RPMI7951 (cell line): ENCODE results near the gene MAN2A2. TPM values are rescaled to one million over a fixed set of nuclear protein-coding genes. Genes with fewer than 3 reads are reported as not detected.
A peak's percentile ranks its signal among the peaks of the same experiment; 100 is the strongest.
"Not testable (repeated sequence)": the region's sequence is repeated elsewhere in the genome, so short reads cannot be mapped to it uniquely, and the experiment has no call there.

Experiments
- DNase-seq: peaks from one replicate; pipeline ENCODE4 v3.0.0-alpha.2; 2012; ENCODE audit warnings: low read depth
- total RNA-seq: library from RNA; depleted of rRNA; stranded (reverse); fragments of >200 nt; shearing (Covaris generic); gene quantifications from 2 replicates; pipeline ENCODE4 v1.2.3, GENCODE V29; 2014

MAN2A2 gene
- total RNA-seq, 1 experiment from 2014 or later = 6.5 TPM

GRCh38 chr15:90871139-90871715 is 31.9 kb upstream of the MAN2A2 start:
- peak; percentile 33 for DNase-seq

DNA sequence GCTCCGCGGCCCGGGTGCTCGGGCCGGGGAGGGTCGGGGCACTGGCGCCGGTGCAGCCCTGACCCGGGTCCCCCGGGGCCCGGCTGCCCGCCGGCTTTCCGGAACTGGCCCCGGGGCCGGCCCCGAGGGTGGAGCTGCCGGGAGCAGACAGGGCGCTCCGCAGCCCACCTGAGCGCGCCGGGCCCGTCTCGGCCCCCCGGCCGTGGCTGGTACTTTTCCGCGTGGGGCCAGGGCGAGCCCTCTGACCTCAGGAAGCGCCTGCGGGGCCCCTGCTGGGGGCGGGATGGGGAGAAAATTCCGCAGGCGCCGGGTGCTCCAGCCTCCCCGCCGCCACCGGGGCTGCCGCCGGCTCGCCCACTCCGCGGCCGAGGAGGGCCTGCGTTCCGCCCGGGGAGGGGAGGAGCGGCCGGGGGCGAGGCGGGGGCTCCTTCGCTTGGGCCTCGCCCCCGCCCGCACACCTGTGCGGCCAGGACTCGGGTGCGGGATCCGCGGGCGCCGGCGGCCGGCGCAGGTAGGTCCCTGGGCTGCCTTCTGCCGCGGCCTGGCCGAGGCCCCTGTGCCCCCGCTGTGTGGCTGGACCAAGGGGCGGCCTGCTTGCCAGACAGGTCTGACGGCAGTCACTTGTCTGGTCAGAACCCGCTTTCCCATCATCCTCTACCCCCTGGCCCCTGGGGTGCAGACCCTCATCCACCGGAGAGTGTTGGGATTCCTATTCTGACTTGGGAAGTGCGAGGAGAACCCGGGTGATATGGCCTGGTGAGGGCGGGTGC is 31.2 kb upstream of the MAN2A2 start:
- peak; percentile 23 for DNase-seq

DNA sequence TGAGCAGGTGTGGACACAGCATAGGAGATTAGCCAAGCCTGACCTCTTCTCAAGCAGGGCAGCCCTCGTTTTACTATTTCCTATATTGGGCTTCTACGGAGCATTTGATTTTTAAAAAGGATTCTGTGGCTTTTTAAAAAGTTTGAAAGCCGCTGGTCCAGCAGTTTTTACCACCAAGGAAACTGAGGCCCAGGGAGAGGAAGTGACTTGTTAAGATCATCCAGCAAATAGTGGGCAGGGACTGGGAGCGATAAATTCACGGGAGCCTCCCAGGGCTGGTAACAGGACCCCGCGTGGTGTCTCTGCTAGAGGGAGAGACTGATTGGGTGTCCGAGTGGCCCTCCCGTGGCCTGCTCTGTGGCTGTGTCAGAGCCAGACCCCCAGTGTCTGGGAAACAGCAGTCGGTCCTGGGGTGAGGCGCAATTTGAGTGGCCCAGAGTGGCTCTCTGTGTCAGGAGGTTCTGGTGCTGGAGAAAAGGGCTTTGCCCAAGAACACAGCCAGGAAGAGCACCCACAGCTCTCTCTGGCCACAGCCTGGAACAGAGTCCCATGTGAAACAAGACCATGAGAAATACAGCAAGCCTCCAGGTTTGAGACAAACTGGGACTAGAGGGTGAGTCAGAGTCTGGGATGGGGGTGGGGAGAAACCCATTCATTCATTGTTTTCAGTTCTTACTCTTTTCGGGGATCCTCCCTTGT is 30.5 kb upstream of the MAN2A2 start:
- DNase-seq = peak; percentile 83

DNA sequence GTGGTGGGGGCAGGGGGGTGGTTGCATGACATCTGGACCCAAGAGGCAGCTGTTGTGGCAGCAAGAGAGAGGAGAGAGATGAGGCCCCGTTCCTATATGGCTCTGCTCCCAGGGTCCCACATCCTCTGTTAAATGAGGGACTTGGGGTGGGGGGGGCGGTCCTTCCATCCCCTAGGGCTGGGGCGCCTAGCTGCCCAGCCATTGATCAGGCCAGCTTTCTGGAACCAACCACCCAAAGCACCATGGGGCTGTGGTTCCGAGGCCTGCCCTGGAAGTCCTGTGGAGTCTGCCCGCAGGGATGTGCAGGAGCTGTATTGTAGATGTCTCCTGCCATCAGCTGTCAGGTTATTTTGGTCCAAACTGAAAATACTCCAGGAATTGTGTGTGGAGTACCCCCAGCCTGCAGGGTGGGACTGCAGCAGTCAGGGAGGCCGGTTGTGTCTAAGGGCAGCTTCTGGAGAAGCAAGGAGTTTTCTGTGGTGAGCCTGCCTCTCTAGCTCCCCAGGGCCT is 29.6 kb upstream of the MAN2A2 start:
- no peak for DNase-seq

DNA sequence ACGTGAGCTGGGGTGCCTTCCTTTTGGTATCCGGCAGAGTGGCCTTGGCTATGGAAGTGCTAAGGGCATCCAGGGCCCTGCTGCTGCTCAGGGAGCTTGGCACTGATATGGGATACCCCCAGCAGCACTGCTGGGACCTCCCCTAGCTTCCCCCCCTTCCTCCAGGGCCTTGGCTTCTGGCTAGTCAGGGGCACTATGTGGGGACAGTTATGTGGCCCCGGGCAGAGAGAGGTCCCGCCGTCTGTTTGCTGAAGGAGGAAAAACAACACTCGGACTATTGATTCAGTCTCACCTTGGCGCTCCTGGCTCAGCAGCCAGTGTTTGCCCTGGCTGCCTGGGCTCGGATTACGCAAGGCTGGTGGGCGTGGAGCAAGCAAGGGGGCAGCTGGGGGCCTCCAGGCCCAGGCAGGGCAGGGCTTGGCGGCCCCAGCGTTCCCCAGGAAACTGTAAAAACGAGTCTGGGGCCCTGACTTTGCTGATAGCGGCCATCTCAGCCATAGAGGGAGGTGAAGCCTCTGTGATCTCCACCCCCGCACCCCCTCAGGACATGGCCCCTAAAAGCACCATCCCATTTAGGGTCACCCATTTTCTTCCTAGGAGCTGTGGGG is 29.0 kb upstream of the MAN2A2 start:
- no peak for DNase-seq

DNA sequence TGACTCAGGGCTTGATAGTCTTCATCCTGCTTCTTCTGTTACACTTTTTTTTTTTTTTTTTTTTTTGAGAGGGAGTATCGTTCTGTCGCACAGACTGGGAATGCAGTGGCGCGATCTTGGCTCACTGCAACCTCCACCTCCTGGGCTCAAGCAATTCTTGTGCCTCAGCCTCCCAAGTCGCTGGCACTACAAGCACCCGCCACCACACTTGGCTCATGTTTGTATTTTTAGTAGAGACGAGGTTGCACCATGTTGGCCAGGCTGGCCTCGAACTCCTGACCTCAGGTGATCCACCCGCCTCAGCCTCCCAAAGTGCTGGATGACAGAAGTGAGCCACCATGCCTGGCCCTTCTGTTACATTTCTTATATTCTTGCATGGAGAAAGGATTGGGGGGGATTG is 28.1 kb upstream of the MAN2A2 start:
- not testable (repeated sequence) for DNase-seq

GRCh38 chr15:90875549-90875981 is 27.5 kb upstream of the MAN2A2 start:
- no peak for DNase-seq

DNA sequence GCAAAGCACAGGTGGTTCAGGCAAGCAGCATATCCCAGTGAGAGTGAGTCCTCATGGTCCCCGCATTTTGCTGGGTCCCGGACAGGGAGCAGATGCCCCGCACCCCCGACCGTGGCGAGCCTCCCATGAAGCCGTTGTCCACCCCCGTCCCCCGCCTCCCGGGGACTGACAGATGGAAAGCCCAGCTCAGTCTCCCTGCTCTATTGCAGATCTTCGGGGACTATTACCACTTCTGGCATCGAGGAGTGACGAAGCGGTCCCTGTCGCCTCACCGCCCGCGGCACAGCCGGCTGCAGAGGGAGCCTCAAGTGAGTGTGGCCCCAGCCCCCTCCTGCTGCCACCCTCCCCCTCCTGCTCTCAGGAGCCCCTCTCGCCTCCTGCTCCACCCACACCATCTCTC is 27.1 kb upstream of the MAN2A2 start:
- no peak for DNase-seq

GRCh38 chr15:90876512-90877170 is 26.5 kb upstream of the MAN2A2 start:
- no peak for DNase-seq

DNA sequence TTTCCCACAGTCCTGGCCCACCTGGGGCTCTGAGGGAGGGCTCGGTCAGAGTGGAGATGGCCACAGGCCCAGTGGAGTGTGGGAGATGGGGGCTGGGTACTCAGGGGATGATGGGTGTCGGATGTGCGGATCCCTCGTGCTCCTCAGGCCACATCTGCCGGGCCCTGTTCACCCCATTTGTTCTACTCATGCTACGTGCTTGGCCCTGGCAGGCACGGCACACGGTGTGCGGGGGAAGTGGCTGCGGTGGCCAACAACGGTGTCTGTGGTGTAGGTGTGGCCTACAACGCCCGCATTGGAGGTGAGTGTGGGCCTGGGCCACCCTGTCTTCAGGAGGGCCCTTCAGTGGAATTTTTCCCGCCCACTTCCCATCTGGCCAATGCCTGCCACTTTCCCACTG is 25.8 kb upstream of the MAN2A2 start:
- DNase-seq = no peak

DNA sequence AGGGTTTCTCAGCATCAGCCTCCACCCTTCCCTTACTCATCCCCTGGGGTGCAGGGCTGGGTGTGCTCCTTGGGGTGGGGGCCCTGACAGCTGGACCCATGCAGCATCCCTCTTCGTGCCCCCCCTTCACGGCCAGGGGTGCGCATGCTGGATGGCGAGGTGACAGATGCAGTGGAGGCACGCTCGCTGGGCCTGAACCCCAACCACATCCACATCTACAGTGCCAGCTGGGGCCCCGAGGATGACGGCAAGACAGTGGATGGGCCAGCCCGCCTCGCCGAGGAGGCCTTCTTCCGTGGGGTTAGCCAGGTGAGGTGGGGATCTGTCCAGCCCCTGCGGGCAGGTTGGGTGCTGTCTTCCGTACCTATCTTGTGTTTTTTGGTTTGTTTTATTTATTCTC is 25.1 kb upstream of the MAN2A2 start:
- DNase-seq = no peak

GRCh38 chr15:90878660-90879059 is 24.4 kb upstream of the MAN2A2 start:
- no peak for DNase-seq

DNA sequence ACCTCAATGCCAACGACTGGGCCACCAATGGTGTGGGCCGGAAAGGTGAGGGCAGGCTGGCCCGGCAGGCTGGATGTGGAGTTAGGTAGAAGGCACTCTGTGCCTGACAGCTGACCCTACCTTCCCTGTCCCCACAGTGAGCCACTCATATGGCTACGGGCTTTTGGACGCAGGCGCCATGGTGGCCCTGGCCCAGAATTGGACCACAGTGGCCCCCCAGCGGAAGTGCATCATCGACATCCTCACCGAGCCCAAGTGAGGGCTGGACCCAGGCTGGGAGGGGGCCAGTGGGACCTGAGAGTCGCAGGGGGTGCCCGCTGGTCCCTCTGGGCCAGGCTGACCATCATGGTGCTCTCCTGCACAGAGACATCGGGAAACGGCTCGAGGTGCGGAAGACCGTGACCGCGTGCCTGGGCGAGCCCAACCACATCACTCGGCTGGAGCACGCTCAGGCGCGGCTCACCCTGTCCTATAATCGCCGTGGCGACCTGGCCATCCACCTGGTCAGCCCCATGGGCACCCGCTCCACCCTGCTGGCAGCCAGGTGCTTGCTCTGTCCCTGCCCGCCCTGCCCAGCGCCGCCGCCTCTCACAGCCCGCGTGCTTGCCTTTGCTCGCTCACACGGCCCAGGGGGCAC is 23.3 kb upstream of the MAN2A2 start:
- DNase-seq = no peak

DNA sequence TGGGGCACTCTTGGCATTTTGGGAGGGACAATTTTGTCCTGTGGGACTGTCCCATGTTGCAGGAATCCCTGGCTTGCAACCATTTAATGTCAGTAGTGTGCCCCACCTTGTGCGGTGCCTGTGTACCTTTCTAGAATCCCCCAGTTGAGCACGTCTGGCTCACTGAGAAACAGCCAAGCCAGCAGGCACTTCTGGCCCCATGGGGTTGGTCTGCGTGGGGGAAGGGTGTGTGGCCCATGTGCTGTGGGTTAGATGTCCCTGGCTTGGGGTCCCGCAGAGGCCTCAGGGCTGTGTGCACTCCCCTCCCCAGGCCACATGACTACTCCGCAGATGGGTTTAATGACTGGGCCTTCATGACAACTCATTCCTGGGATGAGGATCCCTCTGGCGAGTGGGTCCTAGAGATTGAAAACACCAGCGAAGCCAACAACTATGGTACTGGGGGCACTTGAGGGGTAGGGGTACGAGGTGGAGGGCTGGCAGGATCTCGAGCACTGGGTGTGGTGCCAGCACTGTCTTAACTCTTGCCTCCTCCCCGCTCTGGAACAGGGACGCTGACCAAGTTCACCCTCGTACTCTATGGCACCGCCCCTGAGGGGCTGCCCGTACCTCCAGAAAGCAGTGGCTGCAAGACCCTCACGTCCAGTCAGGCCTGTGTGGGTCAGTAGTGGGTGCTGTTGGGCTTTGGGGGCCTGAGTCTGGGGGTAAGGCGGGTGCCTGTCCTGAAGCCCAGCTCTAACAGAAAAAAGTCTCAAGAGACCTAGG is 22.5 kb upstream of the MAN2A2 start:
- no peak for DNase-seq

GRCh38 chr15:90881181-90881977 is 21.7 kb upstream of the MAN2A2 start:
- DNase-seq = no peak

DNA sequence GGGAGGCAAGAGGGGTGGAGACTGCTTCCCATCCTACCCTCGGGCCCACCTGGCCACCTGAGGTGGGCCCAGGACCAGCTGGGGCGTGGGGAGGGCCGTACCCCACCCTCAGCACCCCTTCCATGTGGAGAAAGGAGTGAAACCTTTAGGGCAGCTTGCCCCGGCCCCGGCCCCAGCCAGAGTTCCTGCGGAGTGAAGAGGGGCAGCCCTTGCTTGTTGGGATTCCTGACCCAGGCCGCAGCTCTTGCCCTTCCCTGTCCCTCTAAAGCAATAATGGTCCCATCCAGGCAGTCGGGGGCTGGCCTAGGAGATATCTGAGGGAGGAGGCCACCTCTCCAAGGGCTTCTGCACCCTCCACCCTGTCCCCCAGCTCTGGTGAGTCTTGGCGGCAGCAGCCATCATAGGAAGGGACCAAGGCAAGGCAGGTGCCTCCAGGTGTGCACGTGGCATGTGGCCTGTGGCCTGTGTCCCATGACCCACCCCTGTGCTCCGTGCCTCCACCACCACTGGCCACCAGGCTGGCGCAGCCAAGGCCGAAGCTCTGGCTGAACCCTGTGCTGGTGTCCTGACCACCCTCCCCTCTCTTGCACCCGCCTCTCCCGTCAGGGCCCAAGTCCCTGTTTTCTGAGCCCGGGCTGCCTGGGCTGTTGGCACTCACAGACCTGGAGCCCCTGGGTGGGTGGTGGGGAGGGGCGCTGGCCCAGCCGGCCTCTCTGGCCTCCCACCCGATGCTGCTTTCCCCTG is 21.0 kb upstream of the MAN2A2 start:
- no peak for DNase-seq

DNA sequence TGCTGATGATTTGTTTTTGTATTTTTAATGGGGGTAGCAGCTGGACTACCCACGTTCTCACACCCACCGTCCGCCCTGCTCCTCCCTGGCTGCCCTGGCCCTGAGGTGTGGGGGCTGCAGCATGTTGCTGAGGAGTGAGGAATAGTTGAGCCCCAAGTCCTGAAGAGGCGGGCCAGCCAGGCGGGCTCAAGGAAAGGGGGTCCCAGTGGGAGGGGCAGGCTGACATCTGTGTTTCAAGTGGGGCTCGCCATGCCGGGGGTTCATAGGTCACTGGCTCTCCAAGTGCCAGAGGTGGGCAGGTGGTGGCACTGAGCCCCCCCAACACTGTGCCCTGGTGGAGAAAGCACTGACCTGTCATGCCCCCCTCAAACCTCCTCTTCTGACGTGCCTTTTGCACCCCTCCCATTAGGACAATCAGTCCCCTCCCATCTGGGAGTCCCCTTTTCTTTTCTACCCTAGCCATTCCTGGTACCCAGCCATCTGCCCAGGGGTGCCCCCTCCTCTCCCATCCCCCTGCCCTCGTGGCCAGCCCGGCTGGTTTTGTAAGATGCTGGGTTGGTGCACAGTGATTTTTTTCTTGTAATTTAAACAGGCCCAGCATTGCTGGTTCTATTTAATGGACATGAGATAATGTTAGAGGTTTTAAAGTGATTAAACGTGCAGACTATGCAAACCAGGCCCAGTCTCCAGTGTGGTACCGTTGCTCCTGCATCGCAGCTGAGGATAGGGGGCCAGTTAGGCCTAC is 20.1 kb upstream of the MAN2A2 start:
- no peak for DNase-seq

DNA sequence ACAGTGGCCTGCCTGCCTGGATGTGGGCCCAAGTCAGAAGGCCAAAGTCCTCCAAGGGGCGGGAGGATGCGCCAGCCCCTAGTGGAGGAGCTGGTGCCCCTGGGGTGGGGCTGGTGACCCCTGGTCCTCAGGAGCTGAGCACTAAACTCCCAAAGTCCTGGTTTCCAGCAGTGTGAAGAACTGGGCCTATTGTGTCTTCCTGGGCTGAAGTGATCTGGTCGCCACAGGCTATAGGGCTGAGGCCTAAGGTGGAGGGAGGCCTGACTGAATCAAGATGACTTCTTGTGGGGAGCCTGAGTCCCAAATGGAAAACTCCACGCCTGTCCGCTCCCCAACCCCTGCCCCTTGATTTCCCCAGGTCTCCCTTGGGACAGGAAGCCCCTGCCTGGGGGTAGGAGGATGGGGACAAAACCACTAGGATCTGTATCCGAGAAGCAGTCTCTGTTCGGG is 19.6 kb upstream of the MAN2A2 start:
- no peak for DNase-seq
